Adrenal gland (tissue), 12 donors: ENCODE results near the gene TRIM23. TPM values are rescaled to one million over a fixed set of nuclear protein-coding genes. Genes with fewer than 3 reads are reported as not detected.

Experiments used
- DNase-seq, 7 donors: peaks; one replicate each; pipeline ENCODE4 v3.0.0-alpha.2; 2019 to 2020
- H3K27ac ChIP-seq, 5 donors: fragments of 200-600 bp; sonication (generic) in 4 of 5; 1 replicate in 3 of 5; 2 replicates in 2 of 5; pipeline versions ENCODE4 v1.5.1 to v1.8.0; 2016 to 2020; ENCODE audit warnings: mild to moderate bottlenecking in 1 of 5
- H3K27me3 ChIP-seq: fragments of 200-600 bp; 2 replicates; pipeline ENCODE4 v1.8.0; 2021
- H3K36me3 ChIP-seq, 2 donors: fragments of 200-600 bp; replicated peaks in 1 of 2; 1 replicate in 1 of 2; 2 replicates in 1 of 2; pipeline versions ENCODE4 v1.5.1 to v1.8.0; 2018 to 2022
- H3K4me1 ChIP-seq, 2 donors: fragments of 200-600 bp; replicated peaks in 1 of 2; 1 replicate in 1 of 2; 2 replicates in 1 of 2; pipeline versions ENCODE4 v1.5.1 to v1.8.0; 2018 to 2021
- H3K4me3 ChIP-seq, 4 donors: fragments of 200-600 bp; sonication (generic) in 3 of 4; one replicate each; pipeline ENCODE4 v1.5.1; 2016 to 2018
- H3K9me3 ChIP-seq, 3 donors: fragments of 200-600 bp; sonication (generic) in 1 of 3; replicated peaks in 1 of 3; 1 replicate in 2 of 3; 2 replicates in 1 of 3; pipeline versions ENCODE4 v1.5.1 to v1.8.0; 2016 to 2021
- CTCF ChIP-seq, 6 experiments: fragments of 450-650 bp in 4 of 6; fragments of 200-600 bp in 2 of 6; sonication (generic) in 1 of 6; IDR thresholded peaks; 1 replicate in 5 of 6; 2 replicates in 1 of 6; pipeline versions ENCODE4 v1.5.1 to v1.8.0; 2016 to 2021; ENCODE audit warnings: antibody characterized with exemption in 6 of 6, mild to moderate bottlenecking in 2 of 6, moderate library complexity in 1 of 6
- POLR2A ChIP-seq, 2 donors: fragments of 450-650 bp; IDR thresholded peaks; one replicate each; pipeline ENCODE4 v1.6.1; 2017; ENCODE audit warnings: antibody characterized with exemption in 2 of 2, mild to moderate bottlenecking in 2 of 2, moderate library complexity in 1 of 2
- WGBS, 4 donors: extraction: QIAGEN DNeasy Blood & Tissue Kit in 2 of 4; methylation state at CpG; one replicate each; pipeline versions ENCODE4 v1.1.5 to v1.1.7; 2013 to 2017; 5-methylcytosine and 5-hydroxymethylcytosine counted together
- intact Hi-C, 2 donors: fragments of 100-400 bp; cut with DNase I; formaldehyde crosslinking; loops; one replicate each; pipeline versions ENCODE4 v1.14.1 to v1.15.0; 2022 to 2023
- polyA plus RNA-seq, 3 donors: library from polyadenylated mRNA; stranded (reverse); fragments of 200-250 nt in 2 of 3; fragments of 350-450 nt in 1 of 3; fragmentation: Illumina TruSeq in 1 of 3; extraction: RNeasy Lipid Tissue Mini Kit (QIAGEN cat#74804) in 1 of 3; gene quantifications; one replicate each; pipeline ENCODE4 v1.2.3, GENCODE V29; 2013 to 2014
- total RNA-seq, 9 donors: library from RNA; depleted of rRNA in 4 of 9; stranded (reverse); fragments of >200 nt in 4 of 9; fragments of 120-200 nt in 1 of 9; fragmentation: NEBNext Ultra II Directional in 1 of 9; extraction: Animal tissue kit (Norgen Biotek cat#: 25700) in 1 of 9; gene quantifications; one replicate each; pipeline versions ENCODE4 v1.1.0 to v1.2.4, GENCODE V29; 2013 to 2023
- donor health status: healthy with polysubstance abuse.
- donor health status: Bipolar disorder and iron deficiency.
- donor health status: DM: yes; HTN: yes; CAD: no.
- donor health status: DM: no; HTN: no; CAD: no.
- donor health status: DM: no; HTN: no; CAD: no.
- donor health status: DM: yes; HTN: yes; CAD: no.

Gene TRIM23
- total and polyA plus RNA-seq, 12 donors: 4.2 to 32.2 (median 17.5) TPM

GRCh38 chr5:65555287-65555686 lies 68.8 kb downstream of the TRIM23 start:
- TF ChIP-seq CTCF (IDR thresholded peaks at IDR 0.05) (no peak), POLR2A (IDR thresholded peaks at IDR 0.05) (no peak)
- Histone ChIP-seq H3K4me3 (no peak overlapping the region), H3K9me3 (no peaks in the 10 kb centered on the region), H3K27ac (no peak overlapping the region), H3K36me3 (no peaks in the 10 kb centered on the region), H3K4me1 (no peaks in the 10 kb centered on the region), H3K27me3 (no peaks in the 10 kb centered on the region)
- DNase-seq: no peak
- intact Hi-C loops: no loop called here

- no peaks in the 10 kb centered on the region for H3K36me3 ChIP-seq
- DNase-seq: no peak
- no peaks in the 10 kb centered on the region for H3K27me3 ChIP-seq
- H3K9me3 ChIP-seq: no peaks in the 10 kb centered on the region
- H3K27ac ChIP-seq: no peak overlapping the region
- 77 to 95% (median 87%) methylated on average over 5 of the region's 5 CpGs for WGBS, 4 donors
- no peak overlapping the region for H3K4me3 ChIP-seq
- H3K4me1 ChIP-seq: no peaks in the 10 kb centered on the region
- intact Hi-C loops: no loop called here
- TF ChIP-seq CTCF (IDR thresholded peaks at IDR 0.05) (no peak), POLR2A (IDR thresholded peaks at IDR 0.05) (no peak)
Observed at GRCh38 chr5:65553941-65554340, 70.2 kb downstream of the TRIM23 start.

GRCh38 chr5:65548281-65548680 lies 75.9 kb downstream of the TRIM23 start:
- 91 to 98% (median 97%) methylated on average over 7 of the region's 7 CpGs for WGBS, 4 donors
- no peak overlapping the region for H3K4me3 ChIP-seq

GRCh38 chr5:65546141-65546540 lies 78.0 kb downstream of the TRIM23 start:
- WGBS, 4 donors: 78 to 96% (median 89%) methylated on average over 5 of the region's 5 CpGs
- intact Hi-C loops: no loop called here

More at GRCh38 chr5:65548281-65548680, 75.9 kb downstream of the TRIM23 start:
- DNase-seq: no peak
- no peaks in the 10 kb centered on the region for H3K9me3 ChIP-seq
- TF ChIP-seq POLR2A (IDR thresholded peaks at IDR 0.05) (no peak), CTCF (IDR thresholded peaks at IDR 0.05) (no peak)
- H3K27ac ChIP-seq: no peak overlapping the region
- H3K27me3 ChIP-seq: no peaks in the 10 kb centered on the region
- no peaks in the 10 kb centered on the region for H3K4me1 ChIP-seq
- no peaks in the 10 kb centered on the region for H3K36me3 ChIP-seq
- intact Hi-C loops: no loop called here

More at GRCh38 chr5:65546141-65546540, 78.0 kb downstream of the TRIM23 start:
- no peaks in the 10 kb centered on the region for H3K4me1 ChIP-seq
- H3K27ac ChIP-seq: no peak overlapping the region
- DNase-seq: no peak
- no peak overlapping the region for H3K4me3 ChIP-seq
- no peaks in the 10 kb centered on the region for H3K36me3 ChIP-seq
- H3K9me3 ChIP-seq: no peaks in the 10 kb centered on the region
- H3K27me3 ChIP-seq: no peaks in the 10 kb centered on the region
- no peak for TF ChIP-seq CTCF (IDR thresholded peaks at IDR 0.05)
- no peak for TF ChIP-seq POLR2A (IDR thresholded peaks at IDR 0.05)
